Tibial artery (tissue), 4 donors: Measurements from ENCODE around the gene ZMYM5.
A peak's percentile ranks its signal among the peaks of the same experiment; 100 is the strongest.
"Not testable (repeated sequence)": the region's sequence is repeated elsewhere in the genome, so short reads cannot be mapped to it uniquely, and the experiment has no call there.

Source experiments
- DNase-seq, 2 donors: peaks; one replicate each; pipeline ENCODE4 v3.0.0-alpha.2; 2019
- H3K27ac ChIP-seq, 2 donors: fragments of 200-600 bp; sonication (generic) in 1 of 2; 1 replicate in 1 of 2; 2 replicates in 1 of 2; pipeline ENCODE4 v1.5.1; 2018 to 2019; ENCODE audit warnings: mild to moderate bottlenecking in 1 of 2
- H3K27me3 ChIP-seq, 2 donors: fragments of 200-600 bp; sonication (generic) in 1 of 2; one replicate each; pipeline versions ENCODE4 v1.5.1 to v1.6.0; 2016 to 2019
- H3K36me3 ChIP-seq, 3 donors: fragments of 200-600 bp; sonication (generic) in 2 of 3; one replicate each; pipeline ENCODE4 v1.5.1; 2016 to 2019; ENCODE audit warnings: mild to moderate bottlenecking in 2 of 3
- H3K4me1 ChIP-seq, 4 donors: fragments of 200-600 bp; sonication (generic) in 2 of 4; 1 replicate in 3 of 4; 2 replicates in 1 of 4; pipeline ENCODE4 v1.5.1; 2016 to 2019
- H3K4me3 ChIP-seq, 2 donors: fragments of 200-600 bp; sonication (generic) in 1 of 2; 1 replicate in 1 of 2; 2 replicates in 1 of 2; pipeline ENCODE4 v1.5.1; 2018 to 2019; ENCODE audit warnings: mild to moderate bottlenecking in 2 of 2
- H3K9me3 ChIP-seq, 3 donors: fragments of 200-600 bp; sonication (generic) in 1 of 3; one replicate each; pipeline ENCODE4 v1.5.1; 2016 to 2019
- CTCF ChIP-seq, 2 experiments: fragments of 200-600 bp in 1 of 2; fragments of 450-650 bp in 1 of 2; IDR thresholded peaks; one replicate each; pipeline ENCODE4 v1.5.1; 2017 to 2019; ENCODE audit warnings: antibody characterized with exemption in 2 of 2, mild to moderate bottlenecking in 1 of 2, moderate library complexity in 1 of 2
- intact Hi-C: fragments of 100-400 bp; cut with DNase I; formaldehyde crosslinking; loops from one replicate; pipeline ENCODE4 v1.15.0; 2023; ENCODE audit warnings: low total_unique reads

Gene ZMYM5

GRCh38 chr13:19818223-19818842 is 45.1 kb downstream of the ZMYM5 start:
- TF ChIP-seq CTCF (IDR thresholded peaks at IDR 0.05): peak in 1 of 2 experiments; percentile 18
- no peaks in the 10 kb centered on the region for H3K27me3 ChIP-seq
- intact Hi-C loops: no loop called here

GRCh38 chr13:19817510-19818158 is 45.8 kb downstream of the ZMYM5 start:
- Histone ChIP-seq H3K27ac (no peak overlapping the region), H3K9me3 (no peaks in the 10 kb centered on the region), H3K4me3 (no peak overlapping the region), H3K36me3 (peaks cover 13 to 21% (median 19%) of the 10 kb centered on the region in 3 donors), H3K4me1 (no peaks in the 10 kb centered on the region), H3K27me3 (no peaks in the 10 kb centered on the region)
- no peak for TF ChIP-seq CTCF (IDR thresholded peaks at IDR 0.05)
- intact Hi-C loops: no loop called here
- no peak for DNase-seq

More at GRCh38 chr13:19818223-19818842, 45.1 kb downstream of the ZMYM5 start:
- Histone ChIP-seq H3K4me3 (no peak overlapping the region), H3K9me3 (no peaks in the 10 kb centered on the region), H3K36me3 (peaks cover 13 to 23% (median 23%) of the 10 kb centered on the region in 3 donors), H3K27ac (no peak overlapping the region), H3K4me1 (no peaks in the 10 kb centered on the region)
- DNase-seq: peak in 1 of 2 donors; percentile 65

GRCh38 chr13:19817106-19817505 is 46.3 kb downstream of the ZMYM5 start:
- H3K4me1 ChIP-seq: no peaks in the 10 kb centered on the region
- H3K9me3 ChIP-seq: no peaks in the 10 kb centered on the region
- no peak for TF ChIP-seq CTCF (IDR thresholded peaks at IDR 0.05)
- intact Hi-C loops: no loop called here
- no peaks in the 10 kb centered on the region for H3K27me3 ChIP-seq
- DNase-seq: no peak
- no peak overlapping the region for H3K27ac ChIP-seq
- no peak overlapping the region for H3K4me3 ChIP-seq
- H3K36me3 ChIP-seq: peaks cover 13 to 17% (median 13%) of the 10 kb centered on the region in 3 donors

GRCh38 chr13:19815842-19816241 is 47.6 kb downstream of the ZMYM5 start:
- H3K4me1 ChIP-seq, H3K4me3 ChIP-seq, intact Hi-C loops, H3K27me3 ChIP-seq, H3K27ac ChIP-seq, H3K9me3 ChIP-seq, DNase-seq: not testable (repeated sequence)
- peaks cover 7 to 17% (median 12%) of the 10 kb centered on the region in 3 donors for H3K36me3 ChIP-seq

GRCh38 chr13:19810996-19811881 is 52.2 kb downstream of the ZMYM5 start:
- DNase-seq: no peak
- Histone ChIP-seq H3K27ac (no peak overlapping the region), H3K4me3 (no peak overlapping the region), H3K4me1 (no peaks in the 10 kb centered on the region), H3K27me3 (no peaks in the 10 kb centered on the region), H3K9me3 (no peaks in the 10 kb centered on the region), H3K36me3 (no peaks in the 10 kb centered on the region)
- TF ChIP-seq CTCF (IDR thresholded peaks at IDR 0.05): no peak
- intact Hi-C loops: no loop called here

- intact Hi-C loops: no loop called here
- DNase-seq: no peak
- no peak for TF ChIP-seq CTCF (IDR thresholded peaks at IDR 0.05)
- H3K36me3 ChIP-seq: peaks cover 0 to 3% (median 0%) of the 10 kb centered on the region in 3 donors
- no peaks in the 10 kb centered on the region for H3K27me3 ChIP-seq
- H3K4me3 ChIP-seq: no peak overlapping the region
- no peak overlapping the region for H3K27ac ChIP-seq
- H3K4me1 ChIP-seq: no peaks in the 10 kb centered on the region
- H3K9me3 ChIP-seq: no peaks in the 10 kb centered on the region
Observed at GRCh38 chr13:19810151-19810550, 53.3 kb downstream of the ZMYM5 start.
